GM12801 (cell line): ENCODE results near the gene JAM3.

ENCODE experiments used
- TF ChIP-seq, protein P1 (sequence below): IDR thresholded peaks from one replicate; pipeline ENCODE4 v1.5.1; 2011; ENCODE audit warnings: control low read depth; ENCODE audit not compliant: insufficient read length; ENCODE audit errors: extremely low read depth

JAM3 gene

DNA sequence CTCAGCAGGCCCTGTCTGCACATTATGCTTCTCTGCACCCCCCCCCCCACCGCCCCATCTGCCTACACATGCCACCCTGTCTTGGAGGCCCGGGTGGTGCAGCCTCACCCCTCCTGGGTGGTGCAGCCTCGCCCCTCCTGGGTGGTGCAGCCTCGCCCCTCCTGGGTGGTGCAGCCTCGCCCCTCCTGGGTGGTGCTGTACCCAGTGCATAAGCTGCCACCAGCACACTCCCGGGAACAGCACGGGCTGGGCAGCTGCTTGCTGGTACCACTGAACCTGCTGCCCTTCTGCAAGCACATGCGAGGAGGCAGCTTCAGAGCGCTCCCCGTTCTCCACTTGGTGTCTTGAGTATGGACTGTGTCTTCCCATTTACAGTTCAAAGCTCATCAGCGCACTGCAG lies 85.6 kb downstream of the JAM3 start:
- TF ChIP-seq, protein P1, sequence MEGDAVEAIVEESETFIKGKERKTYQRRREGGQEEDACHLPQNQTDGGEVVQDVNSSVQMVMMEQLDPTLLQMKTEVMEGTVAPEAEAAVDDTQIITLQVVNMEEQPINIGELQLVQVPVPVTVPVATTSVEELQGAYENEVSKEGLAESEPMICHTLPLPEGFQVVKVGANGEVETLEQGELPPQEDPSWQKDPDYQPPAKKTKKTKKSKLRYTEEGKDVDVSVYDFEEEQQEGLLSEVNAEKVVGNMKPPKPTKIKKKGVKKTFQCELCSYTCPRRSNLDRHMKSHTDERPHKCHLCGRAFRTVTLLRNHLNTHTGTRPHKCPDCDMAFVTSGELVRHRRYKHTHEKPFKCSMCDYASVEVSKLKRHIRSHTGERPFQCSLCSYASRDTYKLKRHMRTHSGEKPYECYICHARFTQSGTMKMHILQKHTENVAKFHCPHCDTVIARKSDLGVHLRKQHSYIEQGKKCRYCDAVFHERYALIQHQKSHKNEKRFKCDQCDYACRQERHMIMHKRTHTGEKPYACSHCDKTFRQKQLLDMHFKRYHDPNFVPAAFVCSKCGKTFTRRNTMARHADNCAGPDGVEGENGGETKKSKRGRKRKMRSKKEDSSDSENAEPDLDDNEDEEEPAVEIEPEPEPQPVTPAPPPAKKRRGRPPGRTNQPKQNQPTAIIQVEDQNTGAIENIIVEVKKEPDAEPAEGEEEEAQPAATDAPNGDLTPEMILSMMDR = no peak

DNA sequence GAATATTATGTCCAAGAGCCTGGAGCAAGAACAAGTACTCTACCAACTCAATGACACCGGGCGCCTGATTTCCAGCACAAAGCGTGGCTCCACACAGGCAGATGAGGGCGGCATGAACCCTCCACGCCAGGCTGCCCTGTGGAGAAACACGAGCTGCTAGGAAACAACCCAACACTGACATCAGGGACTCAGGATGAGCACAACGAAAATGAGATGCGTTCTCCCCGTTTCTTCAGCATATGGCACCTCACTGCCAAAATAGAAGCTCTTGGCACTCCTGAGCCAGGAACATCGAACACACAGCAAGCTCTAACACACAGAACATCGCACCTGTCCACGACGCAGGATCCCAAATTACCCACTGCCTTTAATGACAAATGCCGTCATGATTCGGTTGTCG lies 86.6 kb downstream of the JAM3 start:
- TF ChIP-seq, protein P1 = no peak

DNA sequence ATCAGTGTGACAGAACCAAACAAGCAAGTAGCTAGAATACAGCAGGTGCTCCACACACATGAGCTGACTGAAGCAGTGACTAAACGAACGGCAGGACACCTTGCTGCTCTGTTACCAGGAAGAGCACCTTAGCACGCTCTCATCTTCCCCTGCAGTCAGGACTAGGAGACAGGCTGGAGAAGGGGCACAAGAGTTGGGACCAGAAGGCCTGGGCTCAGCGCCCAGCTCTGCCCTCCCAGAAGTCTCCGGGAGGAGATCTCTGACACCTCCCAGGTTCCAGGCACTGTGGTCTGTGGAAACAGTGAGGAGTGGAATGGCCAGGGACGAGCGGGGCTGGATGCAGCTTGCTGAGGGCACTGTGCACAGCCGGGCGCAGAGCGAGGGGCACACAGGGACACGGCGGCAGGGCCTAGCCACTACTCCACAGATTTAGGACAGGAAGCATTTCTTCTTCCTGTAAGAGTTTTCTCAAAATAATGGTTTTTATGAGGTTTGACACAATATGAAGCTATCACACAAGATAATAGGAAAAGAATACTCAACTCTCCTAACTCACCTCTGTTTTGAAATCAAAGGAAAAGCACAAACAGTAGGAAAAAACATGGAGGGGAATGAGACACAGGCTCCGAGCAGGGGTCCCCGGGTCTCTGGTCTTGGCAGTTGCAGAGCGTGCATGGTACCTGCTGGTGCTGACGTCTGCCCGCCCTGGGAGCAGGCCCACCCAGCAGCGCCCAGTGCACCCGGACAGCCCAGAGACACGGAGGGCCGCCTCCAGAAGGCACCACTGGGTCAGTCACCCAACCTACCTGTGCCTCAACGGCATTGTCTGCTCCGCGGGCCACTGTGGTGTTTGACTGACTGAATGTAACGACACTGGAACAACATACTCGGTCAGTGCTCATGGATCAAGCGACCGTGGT lies 87.3 kb downstream of the JAM3 start:
- TF ChIP-seq, protein P1 = no peak

DNA sequence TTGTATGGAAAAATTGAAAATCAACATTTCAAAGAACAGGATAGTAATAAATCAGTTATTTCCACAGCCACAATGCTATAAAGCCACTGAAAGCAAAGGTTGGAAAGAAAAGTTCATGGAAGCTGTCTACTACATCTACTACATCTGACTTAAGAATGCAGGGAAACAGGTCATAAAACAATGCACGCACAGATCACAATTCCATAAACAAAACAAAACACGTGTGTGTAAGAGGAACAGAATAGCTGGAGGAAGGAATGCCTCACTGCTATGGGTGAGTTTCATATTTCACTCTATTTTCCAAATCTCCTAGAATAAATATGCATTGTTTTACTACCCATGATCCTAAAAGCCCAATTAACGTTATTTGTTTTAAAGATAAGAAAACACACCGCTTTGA lies 88.6 kb downstream of the JAM3 start:
- TF ChIP-seq, protein P1 = no peak

DNA sequence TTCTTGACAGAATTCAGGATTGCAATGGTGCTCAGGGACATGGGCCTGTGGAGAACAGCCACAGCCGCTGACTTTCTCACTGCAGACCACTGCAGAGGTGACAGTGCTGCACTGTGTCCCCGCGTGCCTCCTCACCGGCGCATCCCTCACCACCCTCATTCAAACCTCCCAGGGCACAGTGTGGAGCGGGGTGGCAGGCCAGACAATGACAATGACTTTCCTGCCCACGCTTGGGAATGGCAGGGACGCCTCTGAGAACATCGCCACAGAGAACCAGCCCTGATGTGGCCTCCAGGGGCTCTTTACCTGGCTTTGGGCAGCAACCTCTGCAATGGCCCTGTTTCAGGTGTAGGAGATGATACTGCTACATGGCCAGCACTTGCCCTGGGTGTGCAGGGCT lies 89.2 kb downstream of the JAM3 start:
- TF ChIP-seq, protein P1 = no peak

DNA sequence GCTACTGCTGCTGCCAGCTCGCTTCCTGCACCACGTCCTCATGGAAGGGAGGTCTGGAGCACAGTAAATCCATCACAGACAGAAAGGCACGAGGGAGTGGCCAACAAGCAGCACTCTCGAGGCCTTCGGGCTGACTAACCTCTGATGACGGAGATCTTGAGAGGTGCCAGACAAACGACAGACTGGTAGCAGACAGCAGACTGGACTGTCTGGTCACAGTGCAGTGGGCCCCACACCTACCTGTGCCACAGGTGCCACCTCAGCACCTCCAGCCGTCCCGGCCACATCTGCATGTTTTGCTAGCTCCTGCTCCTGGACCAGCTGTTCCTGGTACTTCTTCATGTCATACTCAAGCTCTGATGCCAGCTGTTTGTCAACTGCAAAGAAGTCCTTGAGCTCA lies 90.8 kb downstream of the JAM3 start:
- TF ChIP-seq, protein P1 = no peak

DNA sequence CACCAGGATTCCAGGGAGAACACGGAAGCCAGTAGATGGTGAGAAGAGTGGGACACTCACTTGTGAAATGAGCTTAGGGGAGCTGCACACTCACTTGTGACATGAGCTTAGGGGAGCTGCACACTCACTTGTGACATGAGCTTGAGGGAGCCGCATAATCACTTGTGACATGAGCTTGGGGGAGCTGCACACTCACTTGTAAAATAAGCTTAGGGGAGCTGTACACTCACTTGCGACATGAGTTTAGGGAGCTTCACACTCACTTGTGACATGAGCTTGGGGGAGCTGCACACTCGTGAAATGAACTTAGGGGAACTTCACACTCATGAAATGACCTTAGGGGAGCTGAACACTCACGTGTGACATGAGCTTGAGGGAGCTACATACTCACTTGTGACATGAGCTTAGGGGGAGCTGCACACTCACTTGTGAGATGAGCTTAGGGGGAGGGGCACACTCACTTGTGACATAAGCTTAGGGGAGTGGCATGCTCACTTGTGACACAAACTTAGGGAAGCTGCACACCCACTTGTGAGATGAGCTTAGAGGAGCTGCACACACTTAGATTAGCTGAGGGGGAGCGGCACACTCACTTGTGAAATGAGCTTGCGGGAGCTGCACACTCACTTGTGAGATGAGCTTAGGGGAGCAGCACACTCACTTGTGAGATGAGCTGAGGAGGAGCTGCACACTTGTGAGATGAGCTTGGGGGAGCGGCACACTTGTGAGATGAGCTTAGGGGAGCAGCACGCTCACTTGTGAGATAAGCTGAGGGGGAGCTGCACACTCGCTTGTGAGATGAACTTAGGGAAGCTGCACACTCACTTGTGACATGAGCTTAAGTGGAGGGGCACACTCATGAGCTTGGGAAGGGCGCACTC lies 95.9 kb downstream of the JAM3 start:
- TF ChIP-seq, protein P1 = no peak
